ENCODE measurements around the gene MLXIPL. TPM values are rescaled to one million over a fixed set of nuclear protein-coding genes. Genes with fewer than 3 reads are reported as not detected.

Gene MLXIPL
- total RNA-seq (2021; fragmentation: NEBNext Ultra II Directional; extraction: Animal tissue kit (Norgen Biotek cat#: 25700)) (8.6 and 9.4 TPM in 2 replicates), polyA plus RNA-seq (2011; rRNA removed) (10.6 and 17.0 TPM in 2 replicates), polyA minus RNA-seq (2011; rRNA and poly(A)+ RNA removed) (2.0 and 2.7 TPM in 2 replicates)
- 11.1 TPM for polyA plus RNA-seq (2011; cell fraction: cytosol; rRNA removed)
- 123 TPM for polyA plus RNA-seq (2011; cell fraction: nucleus; rRNA removed)
- 12.1 to 25.0 TPM (median 22.0 TPM) in 4 replicates for polyA plus RNA-seq (2012, experiment 1 of 2)
- 10.1 TPM for polyA plus RNA-seq (2012, experiment 2 of 2)
- 13.6 TPM for polyA plus RNA-seq (2013, experiment 1 of 2)
- polyA plus RNA-seq (2013, experiment 2 of 2) = 11.2 TPM
- polyA minus RNA-seq (2011; cell fraction: cytosol; rRNA and poly(A)+ RNA removed) = 3.7 TPM
- polyA minus RNA-seq (2011; cell fraction: nucleus; rRNA and poly(A)+ RNA removed) = 17.7 TPM
- long read RNA-seq, experiment 1, partial matches to known transcripts = 0 of 1 reads
- long read RNA-seq, experiment 1, other reads (novel, unspliced or antisense) = 1 of 1 reads
- long read RNA-seq, experiment 2 = 0 reads

GRCh38 chr7:73623798-73624668 is at the start of gene MLXIPL:
TSS of gene MLXIPL (minus strand) at chr7:73624522. CDS start at chr7:73624492, 30 bp downstream.
- Histone ChIP-seq H4K91ac (replicated peaks; ENCODE audit: insufficient read length, low read length) (peak within 1 kb of the TSS; percentile 53), H4K8ac (ENCODE audit: extremely low read depth, insufficient read depth, low read length) (peak within 1 kb of the TSS; percentile 72), H2BK15ac (ENCODE audit: low read length) (peak within 1 kb of the TSS; percentile 61; the same call in 1 of the 2 replicates), H2BK5ac (ENCODE audit: low read depth, low read length) (no peak within 1 kb of the TSS), H3K4me3 (ENCODE audit: extremely low read depth in 1 of 4, insufficient read depth in 2 of 4, low read depth in 3 of 4, low read length in 4 of 4) (peak within 1 kb of the TSS; percentile 48 to 86 (median 74)), H3K36me3 (ENCODE audit: control insufficient read depth in 2 of 4, insufficient read depth in 4 of 4, low read length in 3 of 4) (no peaks in the 10 kb centered on the region), H3K18ac (ENCODE audit: extremely low read depth, low read length) (peak within 1 kb of the TSS; percentile 87), H3K9me3 (ENCODE audit: insufficient read depth in 2 of 2, low read depth in 1 of 2, low read length in 1 of 2) (no peaks in the 10 kb centered on the region), H3K4ac (replicated peaks; ENCODE audit: insufficient read length, low read depth, low read length) (peak within 1 kb of the TSS; percentile 69), H4K20me1 (replicated peaks in 1 of 2; ENCODE audit: control insufficient read depth in 1 of 2, insufficient read depth in 2 of 2, low read length in 2 of 2) (peaks cover 0 to 5% of the 10 kb centered on the region in 2 experiments), H2AFZ (ENCODE audit: low read length) (no peak within 1 kb of the TSS; the same call in 1 of the 2 replicates), H3K56ac (replicated peaks; ENCODE audit: insufficient read length, low read depth, low read length) (no peak within 1 kb of the TSS), H3K79me1 (ENCODE audit: low read depth, low read length) (no peaks in the 10 kb centered on the region), H3K4me2 (ENCODE audit: insufficient read depth in 1 of 2, low read depth in 2 of 2, low read length in 2 of 2) (peak within 1 kb of the TSS; percentile 98 to 99), H3K27me3 (replicated peaks in 1 of 4; ENCODE audit: control insufficient read depth in 3 of 4, extremely low read depth in 1 of 4, insufficient read depth in 3 of 4, low read length in 3 of 4) (peaks cover 0 to 12% (median 10%) of the 10 kb centered on the region in 4 experiments; a peak in 5 of 7 replicates), H2BK120ac (replicated peaks; ENCODE audit: low read depth, low read length) (no peak within 1 kb of the TSS), H3K4me1 (replicated peaks in 1 of 4; ENCODE audit: control insufficient read depth in 3 of 4, insufficient read depth in 4 of 4, low read length in 3 of 4) (peaks cover 0 to 7% (median 5%) of the 10 kb centered on the region in 4 experiments; a peak in 6 of 7 replicates), H2BK20ac (ENCODE audit: low read length) (peak within 1 kb of the TSS; percentile 61; the same call in 1 of the 2 replicates), H3K14ac (ENCODE audit: insufficient read length) (no peak within 1 kb of the TSS), H3K79me2 (ENCODE audit: control insufficient read depth in 1 of 2, insufficient read depth in 2 of 2, low read length in 2 of 2) (no peaks in the 10 kb centered on the region), H4K5ac (ENCODE audit: insufficient read length, low read depth, low read length) (no peak within 1 kb of the TSS), H3K23me2 (ENCODE audit: low read depth, low read length) (peaks cover 18% of the 10 kb centered on the region), H3K9ac (replicated peaks in 1 of 4; ENCODE audit: extremely low read depth in 1 of 4, low read depth in 3 of 4, low read length in 3 of 4) (peak within 1 kb of the TSS in 3 of 4 experiments; percentile 37 to 50 (median 38); a peak in 6 of 7 replicates), H3K23ac (ENCODE audit: insufficient read length) (no peak within 1 kb of the TSS), H2BK12ac (ENCODE audit: low read depth, low read length) (peak within 1 kb of the TSS; percentile 68; the same call in 1 of the 2 replicates), H3K27ac (ENCODE audit: low read depth, low read length) (no peak within 1 kb of the TSS), H2AK5ac (ENCODE audit: low read depth, low read length) (no peak within 1 kb of the TSS)
- POLR2A ChIA-PET (ENCODE audit: partially characterized antibody) = interaction anchor here (1.0 to 1.9 kb wide), 6 partner anchors 19 to 117 kb away, joined by 3 to 5 read pairs (median 4); partner anchors contain the start of gene ABHD11
- DNase-seq (ENCODE audit: low read depth in 1 of 2, low spot score in 2 of 2) (peak; percentile 73 to 94), FAIRE-seq (no peak)
- 2% methylated on average over 71 of the region's 80 CpGs; no CpG with 5 or more reads in 1 of the 2 experiments for WGBS, 2 experiments (ENCODE audit: extremely low coverage in 1 of 2, insufficient coverage in 1 of 2, insufficient read length in 1 of 2, insufficient replicate concordance in 2 of 2, low coverage in 1 of 2, low lambda C conversion rate in 2 of 2, missing lambda C conversion rate in 1 of 2)
- CTCF ChIA-PET (ENCODE audit: partially characterized antibody) = interaction anchor here (0.7 to 1.4 kb wide), 6 partner anchors 12 to 41 kb away, joined by 3 to 8 read pairs (median 4); no protein-coding TSS in a partner anchor
- TF ChIP-seq FOSL1 (IDR thresholded peaks at IDR 0.05; ENCODE audit: insufficient read depth, low read depth, low read length) = no peak
- 0 out of 4 replicates have a peak, but pooled peaks of 1 of the 2 experiments have one; percentile 1 for TF ChIP-seq RAD21 (IDR thresholded peaks at IDR 0.05 in 1 of 2, conservative IDR thresholded peaks at IDR 0.05 in 1 of 2; ENCODE audit: low read depth in 2 of 2, low read length in 2 of 2)
- no peak for TF ChIP-seq CBX8 (IDR thresholded peaks at IDR 0.05; ENCODE audit: borderline replicate concordance, low read depth, low read length)
- TF ChIP-seq TBP (IDR thresholded peaks at IDR 0.05; ENCODE audit: low read depth, low read length) = no peak; the same call in 1 of the 2 replicates
- TF ChIP-seq SUZ12 (IDR thresholded peaks at IDR 0.05; ENCODE audit: low read length) = no peak; the same call in none of the 2 replicates
- peak; percentile 55; the same call in 1 of the 2 replicates for TF ChIP-seq RBBP5 (IDR thresholded peaks at IDR 0.05; ENCODE audit: borderline replicate concordance, low read depth, low read length)
- no peak for TF ChIP-seq ASH2L (IDR thresholded peaks at IDR 0.05; ENCODE audit: low read length)
- TF ChIP-seq BRCA1 (IDR thresholded peaks at IDR 0.05; ENCODE audit: low read depth, low read length) = no peak
